Endothelial cell of umbilical vein (primary cell): ENCODE data around the gene SLC15A1. TPM values are rescaled to one million over a fixed set of nuclear protein-coding genes. Genes with fewer than 3 reads are reported as not detected.

Source experiments
- BruUV-seq: library from RNA; stranded (reverse); fragments of 400-500 nt; replicated peaks from 2 replicates; lab custom pipeline; 2021; lab: Mats Ljungman, UMichigan
- CTCF ChIA-PET: fragments of 300-600, 350-600 bp; sonication (Branson Sonifier 250); formaldehyde crosslinking; loops from one replicate; lab custom pipeline; 2021; ENCODE audit warnings: antibody characterized with exemption, inconsistent platforms; lab: Charles Lee
- POLR2A ChIA-PET: fragments of 300-600, 350-600 bp; sonication (Branson Sonifier 250); formaldehyde crosslinking; loops from one replicate; lab custom pipeline; 2021; ENCODE audit warnings: antibody characterized with exemption, inconsistent platforms; lab: Charles Lee
- DNase-seq: peaks from one replicate; pipeline ENCODE4 v3.0.0-alpha.2; 2011; ENCODE audit warnings: low read depth, low spot score
- FAIRE-seq: peaks from 2 replicates; lab custom pipeline; 2011; peaks lifted over from hg19 to GRCh38; lab: Jason Lieb, UNC
- H2AFZ ChIP-seq: 2 replicates; pipeline ENCODE4 v1.6.0; 2012; ENCODE audit warnings: low read depth, low read length, control low read depth, inconsistent platforms
- H3K27ac ChIP-seq: 2 replicates; pipeline ENCODE4 v1.5.1; 2011; ENCODE audit warnings: low read depth, mild to moderate bottlenecking, control low read depth, low read length, moderate library complexity; ENCODE audit not compliant: insufficient read depth
- H3K27me3 ChIP-seq, 2 experiments: 2 replicates each; pipeline versions ENCODE4 v1.6.0 to v1.6.1; 2011; ENCODE audit warnings: low read length in 2 of 2, mixed read lengths in 1 of 2; ENCODE audit not compliant: control insufficient read depth in 2 of 2, insufficient read depth in 2 of 2
- H3K36me3 ChIP-seq, 2 experiments: 2 replicates in 1 of 2; 3 replicates in 1 of 2; pipeline ENCODE4 v1.5.1; 2011; ENCODE audit warnings: low read length in 2 of 2, mild to moderate bottlenecking in 1 of 2, moderate library complexity in 1 of 2; ENCODE audit not compliant: control insufficient read depth in 2 of 2, insufficient read depth in 2 of 2; ENCODE audit errors: extremely low read depth in 1 of 2
- H3K4me1 ChIP-seq: 3 replicates; pipeline ENCODE4 v1.5.1; 2011; ENCODE audit warnings: mild to moderate bottlenecking, low read length; ENCODE audit not compliant: control insufficient read depth, insufficient read depth; ENCODE audit errors: extremely low read depth
- H3K4me2 ChIP-seq: 2 replicates; pipeline ENCODE4 v1.6.1; 2011; ENCODE audit warnings: low read length, control low read depth, mixed read lengths; ENCODE audit not compliant: insufficient read depth
- H3K4me3 ChIP-seq, 3 experiments: fragments of 200-600 bp in 1 of 3; sonication (generic), shearing (Covaris generic) in 1 of 3; replicated peaks in 1 of 3; 2 replicates each; pipeline ENCODE4 v1.5.1; 2011 to 2016; ENCODE audit warnings: control low read depth in 3 of 3, low read length in 3 of 3, mild to moderate bottlenecking in 2 of 3, inconsistent platforms in 1 of 3, low read depth in 1 of 3, moderate library complexity in 1 of 3; ENCODE audit not compliant: insufficient read depth in 1 of 3
- H3K79me2 ChIP-seq: 2 replicates; pipeline ENCODE4 v1.6.0; 2012; ENCODE audit warnings: low read length, inconsistent platforms; ENCODE audit not compliant: control insufficient read depth, insufficient read depth
- H3K9ac ChIP-seq: replicated peaks from 2 replicates; pipeline ENCODE3; 2011; ENCODE audit warnings: low read length, control low read depth; ENCODE audit not compliant: insufficient read depth; ENCODE audit errors: extremely low read depth
- H3K9me1 ChIP-seq: replicated peaks from 3 replicates; pipeline ENCODE4 v1.6.0; 2011; ENCODE audit warnings: mild to moderate bottlenecking, low read length; ENCODE audit not compliant: control insufficient read depth, insufficient read depth; ENCODE audit errors: extremely low read depth
- H3K9me3 ChIP-seq: replicated peaks from 2 replicates; pipeline ENCODE4 v1.5.1; 2012; ENCODE audit warnings: low read length, inconsistent platforms; ENCODE audit not compliant: control insufficient read depth, insufficient read depth
- H4K20me1 ChIP-seq: replicated peaks from 2 replicates; pipeline ENCODE3; 2011; ENCODE audit warnings: mild to moderate bottlenecking, low read length; ENCODE audit not compliant: control insufficient read depth, insufficient read depth; ENCODE audit errors: extremely low read depth
- EZH2 ChIP-seq: IDR thresholded peaks from 2 replicates; pipeline ENCODE4 v1.6.1; 2012; ENCODE audit warnings: borderline replicate concordance, low read depth, mild to moderate bottlenecking, moderate library complexity, low read length, inconsistent platforms; ENCODE audit not compliant: severe bottlenecking
- FOS ChIP-seq: IDR thresholded peaks from 2 replicates; pipeline ENCODE4 v1.6.1; 2011; ENCODE audit warnings: mild to moderate bottlenecking, low read length, moderate library complexity, borderline replicate concordance; ENCODE audit not compliant: insufficient read depth
- GATA2 ChIP-seq: IDR thresholded peaks from 2 replicates; pipeline ENCODE4 v1.7.0; 2011; ENCODE audit warnings: low read depth, mild to moderate bottlenecking, moderate library complexity, mixed read lengths, low read length; ENCODE audit not compliant: insufficient read length, insufficient read depth
- JUN ChIP-seq: IDR thresholded peaks from 2 replicates; pipeline ENCODE4 v1.6.1; 2011; ENCODE audit warnings: borderline replicate concordance, low read depth; ENCODE audit not compliant: insufficient read length, insufficient read depth
- MAX ChIP-seq: IDR thresholded peaks from 2 replicates; pipeline ENCODE4 v1.6.1; 2011; ENCODE audit not compliant: insufficient read depth, insufficient read length
- MYC ChIP-seq: IDR thresholded peaks from one replicate; pipeline ENCODE4 v1.6.1; 2011; ENCODE audit warnings: mild to moderate bottlenecking, low read depth, low read length
- POLR2A ChIP-seq: IDR thresholded peaks from 2 replicates; pipeline ENCODE4 v1.6.1; 2012; ENCODE audit warnings: low read depth, mild to moderate bottlenecking, control low read depth, low read length
- POLR2AphosphoS5 ChIP-seq: IDR thresholded peaks from 2 replicates; pipeline ENCODE4 v1.6.1; 2012; ENCODE audit warnings: low read depth, mild to moderate bottlenecking, control low read depth, low read length, moderate library complexity; ENCODE audit not compliant: insufficient read depth
- dilution Hi-C: fragments of 300-500 bp; cut with MboI; formaldehyde crosslinking; loops from one replicate; pipeline ENCODE4 v1.15.0; 2019; ENCODE audit warnings: low sequenced_read_pairs; ENCODE audit not compliant: extremely low pct_ligation_motif_present
- intact Hi-C: fragments of 100-400 bp; cut with micrococcal nuclease; formaldehyde crosslinking; loops from one replicate; pipeline ENCODE4 v1.10.0; 2022
- polyA plus RNA-seq, 4 experiments: library from polyadenylated mRNA; depleted of rRNA in 3 of 4; stranded (reverse) in 3 of 4; unstranded in 1 of 4; fragments of >200 nt; gene quantifications; 2 replicates each; pipeline versions ENCODE4 v1.2.1 to v1.2.3, GENCODE V29; 2011 to 2012; ENCODE audit warnings: missing spikeins in 1 of 4
- total RNA-seq: library from RNA; stranded (reverse); gene quantifications from 2 replicates; pipeline ENCODE4 v1.2.3, GENCODE V29; 2021

Gene SLC15A1
- total and polyA plus RNA-seq, 2 donors (not counting 3 experiments of a cell fraction or from before 2014, with no cell fraction given): not detected

GRCh38 chr13:98650396-98651107 is 101.9 kb downstream of the SLC15A1 start:
- Histone ChIP-seq H3K4me1 (no peaks in the 10 kb centered on the region), H3K36me3 (no peaks in the 10 kb centered on the region), H2AFZ (no peak overlapping the region), H3K4me3 (no peak overlapping the region), H3K27me3 (peaks cover 4 to 9% of the 10 kb centered on the region in 2 experiments), H3K79me2 (no peaks in the 10 kb centered on the region), H3K9ac (no peak overlapping the region), H3K9me1 (no peaks in the 10 kb centered on the region), H3K27ac (no peak overlapping the region), H3K4me2 (no peak overlapping the region), H3K9me3 (no peaks in the 10 kb centered on the region), H4K20me1 (no peaks in the 10 kb centered on the region)
- intact Hi-C loops: loop anchor here (5.0 kb wide), 1 partner anchor 73 kb away; the partner anchor contains the start of gene STK24
- FAIRE-seq: no peak
- ChIA-PET POLR2A (no interaction called here), CTCF (interaction anchor here (0.7 to 8.1 kb wide), 3 partner anchors 23 to 204 kb away, joined by 3 to 150 read pairs (median 5); no protein-coding TSS in a partner anchor)
- no peak for DNase-seq
- BruUV-seq: no TSS peak
- TF ChIP-seq POLR2AphosphoS5 (no peak), EZH2 (no peak), POLR2A (no peak), MYC (no peak), GATA2 (no peak), FOS (no peak)
- dilution Hi-C loops: loop anchor here (25.0 kb wide), 1 partner anchor 213 kb away; no protein-coding TSS in a partner anchor

GRCh38 chr13:98649861-98650260 is 102.6 kb downstream of the SLC15A1 start:
- Histone ChIP-seq H2AFZ (no peak overlapping the region), H3K9ac (no peak overlapping the region), H3K4me3 (no peak overlapping the region), H3K36me3 (no peaks in the 10 kb centered on the region), H3K27ac (no peak overlapping the region), H3K9me3 (no peaks in the 10 kb centered on the region), H3K4me2 (no peak overlapping the region), H4K20me1 (no peaks in the 10 kb centered on the region), H3K79me2 (no peaks in the 10 kb centered on the region), H3K27me3 (peaks cover 4 to 9% of the 10 kb centered on the region in 2 experiments), H3K9me1 (no peaks in the 10 kb centered on the region), H3K4me1 (no peaks in the 10 kb centered on the region)
- intact Hi-C loops (loop anchor here (5.0 kb wide), 1 partner anchor 73 kb away; the partner anchor contains the start of gene STK24), dilution Hi-C loops (loop anchor here (25.0 kb wide), 1 partner anchor 213 kb away; no protein-coding TSS in a partner anchor)
- FAIRE-seq (no peak), DNase-seq (no peak)
- TF ChIP-seq FOS (no peak), JUN (no peak), EZH2 (no peak), POLR2A (no peak), MAX (no peak), MYC (no peak), GATA2 (no peak)
- no TSS peak for BruUV-seq
- POLR2A ChIA-PET: no interaction called here
- CTCF ChIA-PET: interaction anchor here (1.7 to 8.1 kb wide), 2 partner anchors 23 to 203 kb away, joined by 5 to 150 read pairs; no protein-coding TSS in a partner anchor
